ENCODE measurements around the gene CCR9.

GRCh38 chr3:45940004-45940780 is 53.8 kb downstream of the CCR9 start:
- TF ChIP-seq CTCF (IDR thresholded peaks at IDR 0.05) (no peak), POLR2AphosphoS5 (IDR thresholded peaks at IDR 0.05) (no peak), POLR2A (IDR thresholded peaks at IDR 0.05) (no peak)

All from breast epithelium (tissue), 3 donors.